SJSA1 (cell line): ENCODE results near the gene NSL1. TPM values are rescaled to one million over a fixed set of nuclear protein-coding genes. Genes with fewer than 3 reads are reported as not detected.

Experiments
- DNase-seq, 2 experiments: peaks; one replicate each; pipeline ENCODE4 v3.0.0-alpha.2; 2015 to 2020; ENCODE audit warnings: low spot score in 2 of 2, low read depth in 1 of 2
- H3K27ac ChIP-seq: fragments of 250-450 bp; sonication (Bioruptor Pico); 2 replicates; pipeline ENCODE4 v1.5.1; 2020; ENCODE audit warnings: mild to moderate bottlenecking, moderate library complexity
- H3K27me3 ChIP-seq: fragments of 250-450 bp; sonication (Bioruptor Pico); replicated peaks from 2 replicates; pipeline ENCODE4 v1.5.1; 2020; ENCODE audit warnings: mild to moderate bottlenecking, moderate library complexity
- H3K36me3 ChIP-seq: fragments of 250-450 bp; sonication (Bioruptor Pico); 2 replicates; pipeline ENCODE4 v1.5.1; 2020; ENCODE audit warnings: mild to moderate bottlenecking
- H3K4me1 ChIP-seq: fragments of 250-450 bp; sonication (Bioruptor Pico); replicated peaks from 2 replicates; pipeline ENCODE4 v1.6.1; 2021; ENCODE audit warnings: mild to moderate bottlenecking
- H3K4me3 ChIP-seq: fragments of 250-450 bp; sonication (Bioruptor Pico); 2 replicates; pipeline ENCODE4 v1.5.1; 2020; ENCODE audit warnings: mild to moderate bottlenecking
- H3K9me3 ChIP-seq: fragments of 250-450 bp; sonication (Bioruptor Pico); replicated peaks from 2 replicates; pipeline ENCODE4 v1.5.1; 2020; ENCODE audit warnings: mild to moderate bottlenecking
- total RNA-seq: library from RNA; depleted of rRNA; stranded (reverse); fragments of >200 nt; shearing (Covaris generic); gene quantifications from 2 replicates; pipeline ENCODE4 v1.2.3, GENCODE V29; 2014

Gene NSL1
- total RNA-seq, 1 experiment from 2014 or later: 83.3 TPM

- no peaks in the 10 kb centered on the region for H3K4me1 ChIP-seq
- no peaks in the 10 kb centered on the region for H3K36me3 ChIP-seq
- H3K27ac ChIP-seq: no peak overlapping the region
- H3K4me3 ChIP-seq: no peak overlapping the region
- H3K9me3 ChIP-seq: no peaks in the 10 kb centered on the region
- H3K27me3 ChIP-seq: 0 out of 2 replicates have a peak, but pooled peaks cover 2% of the 10 kb centered on the region
- no peak for DNase-seq
These were observed 103.8 kb downstream of the NSL1 start for GRCh38 chr1:212687811-212688210.

GRCh38 chr1:212686591-212686990 is 105.0 kb downstream of the NSL1 start:
- Histone ChIP-seq H3K27ac (no peak overlapping the region), H3K4me3 (no peak overlapping the region), H3K9me3 (no peaks in the 10 kb centered on the region), H3K36me3 (no peaks in the 10 kb centered on the region), H3K27me3 (0 out of 2 replicates have a peak, but pooled peaks cover 2% of the 10 kb centered on the region), H3K4me1 (no peaks in the 10 kb centered on the region)
- no peak for DNase-seq

GRCh38 chr1:212686069-212686468 is 105.5 kb downstream of the NSL1 start:
- no peak overlapping the region for H3K27ac ChIP-seq
- H3K4me1 ChIP-seq: no peaks in the 10 kb centered on the region
- no peaks in the 10 kb centered on the region for H3K36me3 ChIP-seq
- H3K4me3 ChIP-seq: no peak overlapping the region
- H3K9me3 ChIP-seq: no peaks in the 10 kb centered on the region
- 0 out of 2 replicates have a peak, but pooled peaks cover under 1% of the 10 kb centered on the region for H3K27me3 ChIP-seq
- no peak for DNase-seq

GRCh38 chr1:212685429-212685828 is 106.1 kb downstream of the NSL1 start:
- Histone ChIP-seq H3K4me3 (no peak overlapping the region), H3K36me3 (no peaks in the 10 kb centered on the region), H3K9me3 (no peaks in the 10 kb centered on the region), H3K27ac (no peak overlapping the region), H3K4me1 (no peaks in the 10 kb centered on the region), H3K27me3 (no peaks in the 10 kb centered on the region)
- DNase-seq: no peak

GRCh38 chr1:212684521-212685090 is 107.0 kb downstream of the NSL1 start:
- no peaks in the 10 kb centered on the region for H3K27me3 ChIP-seq
- no peaks in the 10 kb centered on the region for H3K4me1 ChIP-seq
- no peak overlapping the region for H3K27ac ChIP-seq
- H3K9me3 ChIP-seq: no peaks in the 10 kb centered on the region
- no peak for DNase-seq
- H3K4me3 ChIP-seq: no peak overlapping the region
- H3K36me3 ChIP-seq: no peaks in the 10 kb centered on the region

GRCh38 chr1:212684076-212684475 is 107.5 kb downstream of the NSL1 start:
- Histone ChIP-seq H3K27ac (no peak overlapping the region), H3K4me3 (no peak overlapping the region), H3K27me3 (no peaks in the 10 kb centered on the region), H3K9me3 (no peaks in the 10 kb centered on the region), H3K36me3 (no peaks in the 10 kb centered on the region), H3K4me1 (no peaks in the 10 kb centered on the region)
- DNase-seq: no peak

- H3K27ac ChIP-seq: no peak overlapping the region
- no peak for DNase-seq
- H3K4me1 ChIP-seq: no peaks in the 10 kb centered on the region
- no peaks in the 10 kb centered on the region for H3K36me3 ChIP-seq
- no peaks in the 10 kb centered on the region for H3K27me3 ChIP-seq
- no peaks in the 10 kb centered on the region for H3K9me3 ChIP-seq
- H3K4me3 ChIP-seq: no peak overlapping the region
These were observed 108.2 kb downstream of the NSL1 start for GRCh38 chr1:212683357-212683722.

- H3K4me1 ChIP-seq: no peaks in the 10 kb centered on the region
- H3K4me3 ChIP-seq: no peak overlapping the region
- H3K9me3 ChIP-seq: no peaks in the 10 kb centered on the region
- no peak for DNase-seq
- H3K36me3 ChIP-seq: no peaks in the 10 kb centered on the region
- H3K27ac ChIP-seq: no peak overlapping the region
- H3K27me3 ChIP-seq: no peaks in the 10 kb centered on the region
These were observed 110.7 kb downstream of the NSL1 start for GRCh38 chr1:212680680-212681389.

- no peak overlapping the region for H3K4me3 ChIP-seq
- no peaks in the 10 kb centered on the region for H3K4me1 ChIP-seq
- no peaks in the 10 kb centered on the region for H3K9me3 ChIP-seq
- no peaks in the 10 kb centered on the region for H3K27me3 ChIP-seq
- no peaks in the 10 kb centered on the region for H3K36me3 ChIP-seq
- H3K27ac ChIP-seq: no peak overlapping the region
- no peak for DNase-seq
These were observed 112.8 kb downstream of the NSL1 start for GRCh38 chr1:212678456-212679410.

- Histone ChIP-seq H3K4me1 (no peaks in the 10 kb centered on the region), H3K9me3 (no peaks in the 10 kb centered on the region), H3K4me3 (no peak overlapping the region), H3K36me3 (no peaks in the 10 kb centered on the region), H3K27me3 (no peaks in the 10 kb centered on the region), H3K27ac (no peak overlapping the region)
- no peak for DNase-seq
These were observed 114.0 kb downstream of the NSL1 start for GRCh38 chr1:212677573-212677972.

- H3K4me1 ChIP-seq: no peaks in the 10 kb centered on the region
- H3K27me3 ChIP-seq: no peaks in the 10 kb centered on the region
- no peak overlapping the region for H3K4me3 ChIP-seq
- no peaks in the 10 kb centered on the region for H3K9me3 ChIP-seq
- no peak for DNase-seq
- H3K36me3 ChIP-seq: no peaks in the 10 kb centered on the region
- H3K27ac ChIP-seq: no peak overlapping the region
These were observed 114.4 kb downstream of the NSL1 start for GRCh38 chr1:212677136-212677535.
